Osteocyte (in vitro differentiated cells): Measurements from ENCODE around the gene EZH2. TPM values are rescaled to one million over a fixed set of nuclear protein-coding genes. Genes with fewer than 3 reads are reported as not detected.

ENCODE experiments used
- DNase-seq: peaks from one replicate; pipeline ENCODE4 v3.0.0; 2021; ENCODE audit warnings: mixed read lengths; ENCODE audit not compliant: unreplicated experiment; ENCODE audit errors: extremely low spot score
- H3K27ac Mint-ChIP-seq: one replicate; pipeline ENCODE4 v1.8.0; 2021; ENCODE audit warnings: mild to moderate bottlenecking, mixed read lengths; ENCODE audit not compliant: unreplicated experiment
- H3K27me3 Mint-ChIP-seq: one replicate; pipeline ENCODE4 v1.8.0; 2021; ENCODE audit warnings: mixed read lengths; ENCODE audit not compliant: unreplicated experiment
- H3K36me3 Mint-ChIP-seq: one replicate; pipeline ENCODE4 v1.8.0; 2021; ENCODE audit warnings: mixed read lengths; ENCODE audit not compliant: unreplicated experiment
- H3K4me1 Mint-ChIP-seq: one replicate; pipeline ENCODE4 v1.8.0; 2021; ENCODE audit warnings: mixed read lengths; ENCODE audit not compliant: unreplicated experiment
- H3K4me3 Mint-ChIP-seq: one replicate; pipeline ENCODE4 v1.8.0; 2021; ENCODE audit warnings: mild to moderate bottlenecking, moderate library complexity, mixed read lengths; ENCODE audit not compliant: unreplicated experiment
- H3K9me3 Mint-ChIP-seq: one replicate; pipeline ENCODE4 v1.8.0; 2021; ENCODE audit warnings: mixed read lengths; ENCODE audit not compliant: unreplicated experiment
- total RNA-seq: library from RNA; stranded (reverse); gene quantifications from 2 replicates; pipeline ENCODE4 v1.2.1, GENCODE V29; 2021
- TF ChIP-seq, protein P1 (sequence below): fragments of 200-600 bp; sonication (generic); IDR thresholded peaks from 2 replicates; pipeline ENCODE4 v1.5.0; 2021; ENCODE audit warnings: antibody characterized with exemption, mild to moderate bottlenecking, moderate library complexity

Gene EZH2
- total RNA-seq, 1 donor from 2014 or later, result 13.0 TPM

- no peak for DNase-seq
- H3K36me3 Mint-ChIP-seq, result no peaks in the 10 kb centered on the region
- peaks cover 20% of the 10 kb centered on the region for H3K27me3 Mint-ChIP-seq
- peaks cover 24% of the 10 kb centered on the region for H3K4me1 Mint-ChIP-seq
- no peaks in the 10 kb centered on the region for H3K9me3 Mint-ChIP-seq
- TF ChIP-seq, protein P1, sequence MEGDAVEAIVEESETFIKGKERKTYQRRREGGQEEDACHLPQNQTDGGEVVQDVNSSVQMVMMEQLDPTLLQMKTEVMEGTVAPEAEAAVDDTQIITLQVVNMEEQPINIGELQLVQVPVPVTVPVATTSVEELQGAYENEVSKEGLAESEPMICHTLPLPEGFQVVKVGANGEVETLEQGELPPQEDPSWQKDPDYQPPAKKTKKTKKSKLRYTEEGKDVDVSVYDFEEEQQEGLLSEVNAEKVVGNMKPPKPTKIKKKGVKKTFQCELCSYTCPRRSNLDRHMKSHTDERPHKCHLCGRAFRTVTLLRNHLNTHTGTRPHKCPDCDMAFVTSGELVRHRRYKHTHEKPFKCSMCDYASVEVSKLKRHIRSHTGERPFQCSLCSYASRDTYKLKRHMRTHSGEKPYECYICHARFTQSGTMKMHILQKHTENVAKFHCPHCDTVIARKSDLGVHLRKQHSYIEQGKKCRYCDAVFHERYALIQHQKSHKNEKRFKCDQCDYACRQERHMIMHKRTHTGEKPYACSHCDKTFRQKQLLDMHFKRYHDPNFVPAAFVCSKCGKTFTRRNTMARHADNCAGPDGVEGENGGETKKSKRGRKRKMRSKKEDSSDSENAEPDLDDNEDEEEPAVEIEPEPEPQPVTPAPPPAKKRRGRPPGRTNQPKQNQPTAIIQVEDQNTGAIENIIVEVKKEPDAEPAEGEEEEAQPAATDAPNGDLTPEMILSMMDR, result no peak
- no peak overlapping the region for H3K27ac Mint-ChIP-seq
- no peak overlapping the region for H3K4me3 Mint-ChIP-seq
Observed at GRCh38 chr7:148912758-148913541, 28.9 kb upstream of the EZH2 start.

- Mint-ChIP-seq H3K36me3 (no peaks in the 10 kb centered on the region), H3K27ac (no peak overlapping the region), H3K4me3 (no peak overlapping the region), H3K4me1 (peaks cover 24% of the 10 kb centered on the region), H3K9me3 (no peaks in the 10 kb centered on the region), H3K27me3 (peaks cover 20% of the 10 kb centered on the region)
- DNase-seq, result no peak
- TF ChIP-seq, protein P1, result no peak
Observed at GRCh38 chr7:148912151-148912550, 28.1 kb upstream of the EZH2 start.

GRCh38 chr7:148911626-148912025, 27.5 kb upstream of the EZH2 start:
- no peaks in the 10 kb centered on the region for H3K9me3 Mint-ChIP-seq
- no peaks in the 10 kb centered on the region for H3K36me3 Mint-ChIP-seq
- no peak for DNase-seq
- H3K4me3 Mint-ChIP-seq, result no peak overlapping the region
- H3K27me3 Mint-ChIP-seq, result peaks cover 20% of the 10 kb centered on the region
- TF ChIP-seq, protein P1, result no peak
- H3K27ac Mint-ChIP-seq, result no peak overlapping the region
- peaks cover 23% of the 10 kb centered on the region for H3K4me1 Mint-ChIP-seq

DNA sequence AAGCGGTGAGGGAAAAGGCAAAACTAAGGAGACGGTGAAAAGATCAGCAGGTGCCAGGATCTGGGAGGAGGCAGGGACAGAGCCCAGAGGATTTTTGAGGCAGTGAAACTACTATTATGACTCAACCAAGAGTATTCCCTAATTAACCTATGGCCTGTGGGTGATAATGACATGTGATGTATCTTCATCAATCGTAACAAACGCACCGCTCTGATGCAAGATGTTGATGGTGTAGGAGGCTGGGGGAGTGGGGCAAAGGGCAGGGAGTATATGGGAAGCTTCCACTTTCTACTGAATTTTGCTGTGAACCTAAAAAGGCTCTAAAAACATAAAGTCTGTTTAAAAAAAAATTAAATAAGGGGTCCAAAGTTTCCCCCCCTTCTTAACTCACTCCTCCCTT, 25.5 kb upstream of the EZH2 start:
- TF ChIP-seq, protein P1, result no peak
- DNase-seq, result peak; percentile 25

GRCh38 chr7:148906707-148907498, 22.8 kb upstream of the EZH2 start:
- TF ChIP-seq, protein P1, result no peak
- H3K27me3 Mint-ChIP-seq, result peaks cover 20% of the 10 kb centered on the region
- no peaks in the 10 kb centered on the region for H3K36me3 Mint-ChIP-seq
- H3K4me1 Mint-ChIP-seq, result peaks cover 14% of the 10 kb centered on the region
- no peak overlapping the region for H3K4me3 Mint-ChIP-seq
- no peak for DNase-seq
- H3K9me3 Mint-ChIP-seq, result no peaks in the 10 kb centered on the region
- no peak overlapping the region for H3K27ac Mint-ChIP-seq

More for the DNA sequence above, 25.5 kb upstream of the EZH2 start:
- Mint-ChIP-seq H3K4me3 (no peak overlapping the region), H3K27me3 (peaks cover 24% of the 10 kb centered on the region), H3K36me3 (no peaks in the 10 kb centered on the region), H3K4me1 (peaks cover 22% of the 10 kb centered on the region), H3K27ac (no peak overlapping the region), H3K9me3 (no peaks in the 10 kb centered on the region)
